ENCODE results near the gene MRPL48.
"Not testable (repeated sequence)": the region's sequence is repeated elsewhere in the genome, so short reads cannot be mapped to it uniquely, and the experiment has no call there.

MRPL48 gene

GRCh38 chr11:73770811-73771210 is 16.9 kb upstream of the MRPL48 start:
- DNase-seq (ENCODE audit: low read depth, low spot score); H3K27ac ChIP-seq: not testable (repeated sequence)

- DNase-seq (ENCODE audit: low read depth, low spot score) = peak; percentile 82
- H3K27ac ChIP-seq = peak overlapping the region; percentile 98
Measured at GRCh38 chr11:73779084-73779902, 8.4 kb upstream of the MRPL48 start.

- no peak overlapping the region for H3K27ac ChIP-seq
- no peak for DNase-seq (ENCODE audit: low read depth, low spot score)
Measured at GRCh38 chr11:73781303-73781702, 6.4 kb upstream of the MRPL48 start.

GRCh38 chr11:73783483-73784020 is 4.1 kb upstream of the MRPL48 start:
- no peak for DNase-seq (ENCODE audit: low read depth, low spot score)
- peak overlapping the region; percentile 91 for H3K27ac ChIP-seq

- no peak for DNase-seq (ENCODE audit: low read depth, low spot score)
- H3K27ac ChIP-seq = peak overlapping the region; percentile 91
Measured at GRCh38 chr11:73784080-73784634, 3.5 kb upstream of the MRPL48 start.

GRCh38 chr11:73784734-73785133 is 2.9 kb upstream of the MRPL48 start:
- H3K27ac ChIP-seq = peak overlapping the region; percentile 91
- no peak for DNase-seq (ENCODE audit: low read depth, low spot score)

GRCh38 chr11:73785467-73785866 is 2.2 kb upstream of the MRPL48 start:
- DNase-seq (ENCODE audit: low read depth, low spot score) = not testable (repeated sequence)
- peak overlapping the region; percentile 91 for H3K27ac ChIP-seq

GRCh38 chr11:73787051-73787642 is 527 bp upstream of the MRPL48 start:
- DNase-seq (ENCODE audit: low read depth, low spot score) = no peak
- H3K27ac ChIP-seq = peak overlapping the region; percentile 94

GRCh38 chr11:73789279-73789670 is 1.6 kb downstream of the MRPL48 start:
- H3K27ac ChIP-seq = peak overlapping the region; percentile 94
- DNase-seq (ENCODE audit: low read depth, low spot score) = no peak

GRCh38 chr11:73792584-73792983 is 4.9 kb downstream of the MRPL48 start:
- H3K27ac ChIP-seq = no peak overlapping the region
- no peak for DNase-seq (ENCODE audit: low read depth, low spot score)

- H3K27ac ChIP-seq = no peak overlapping the region
Measured at GRCh38 chr11:73795925-73796632, 8.4 kb downstream of the MRPL48 start.

GRCh38 chr11:73797457-73797856 is 9.8 kb downstream of the MRPL48 start:
- H3K27ac ChIP-seq = no peak overlapping the region

More at GRCh38 chr11:73795925-73796632, 8.4 kb downstream of the MRPL48 start:
- no peak for DNase-seq (ENCODE audit: low read depth, low spot score)

GRCh38 chr11:73800276-73800806 is 12.7 kb downstream of the MRPL48 start:
- no peak overlapping the region for H3K27ac ChIP-seq
- no peak for DNase-seq (ENCODE audit: low read depth, low spot score)

More at GRCh38 chr11:73797457-73797856, 9.8 kb downstream of the MRPL48 start:
- DNase-seq (ENCODE audit: low read depth, low spot score) = no peak

- no peak for DNase-seq (ENCODE audit: low read depth, low spot score)
- H3K27ac ChIP-seq = no peak overlapping the region
Measured at GRCh38 chr11:73801136-73801535, 13.5 kb downstream of the MRPL48 start.

GRCh38 chr11:73804712-73805111 is 17.0 kb downstream of the MRPL48 start:
- DNase-seq (ENCODE audit: low read depth, low spot score) = no peak
- H3K27ac ChIP-seq = no peak overlapping the region

- DNase-seq (ENCODE audit: low read depth, low spot score) = no peak
- H3K27ac ChIP-seq = no peak overlapping the region
Measured at GRCh38 chr11:73808052-73808451, 20.4 kb downstream of the MRPL48 start.

GRCh38 chr11:73810637-73811036 is 23.0 kb downstream of the MRPL48 start:
- no peak overlapping the region for H3K27ac ChIP-seq
- DNase-seq (ENCODE audit: low read depth, low spot score) = no peak

GRCh38 chr11:73812234-73812633 is 24.6 kb downstream of the MRPL48 start:
- no peak overlapping the region for H3K27ac ChIP-seq
- no peak for DNase-seq (ENCODE audit: low read depth, low spot score)

- H3K27ac ChIP-seq = no peak overlapping the region
- no peak for DNase-seq (ENCODE audit: low read depth, low spot score)
Measured at GRCh38 chr11:73814812-73815211, 27.1 kb downstream of the MRPL48 start.

GRCh38 chr11:73818846-73819245 is 31.2 kb downstream of the MRPL48 start:
- H3K27ac ChIP-seq = no peak overlapping the region
- DNase-seq (ENCODE audit: low read depth, low spot score) = no peak

All from epithelial cell of prostate (primary cell).